NB4 (cell line): Measurements from ENCODE around the gene RGR.

Experiments
- TF ChIP-seq, protein P1 (sequence below): IDR thresholded peaks from 2 replicates; pipeline ENCODE4 v1.6.1; 2011; ENCODE audit warnings: low read depth, low read length
- TF ChIP-seq, protein P2 (sequence below): IDR thresholded peaks from one replicate; pipeline ENCODE4 v1.5.1; 2012; ENCODE audit warnings: low read depth, low read length

DNA sequence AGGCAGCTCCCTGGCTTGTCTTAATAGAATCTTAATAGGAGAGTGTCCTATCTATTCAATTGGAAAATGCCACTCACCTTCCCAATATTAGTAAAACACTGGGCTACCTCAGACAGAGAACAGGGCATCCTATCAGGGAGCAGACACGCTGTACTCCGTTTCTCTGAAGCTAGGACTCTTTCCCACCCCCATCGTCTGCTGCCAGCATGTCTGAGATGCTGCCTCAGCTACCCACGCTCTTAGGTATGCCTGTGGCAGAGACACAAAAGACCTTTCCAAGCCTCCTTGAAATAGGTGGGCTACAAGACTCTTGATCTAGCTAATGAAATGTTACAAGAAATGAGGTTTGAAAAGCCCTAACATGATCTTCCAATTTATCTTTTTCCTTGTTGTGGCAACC, 17.0 kb upstream of the RGR start:
- TF ChIP-seq, protein P1, sequence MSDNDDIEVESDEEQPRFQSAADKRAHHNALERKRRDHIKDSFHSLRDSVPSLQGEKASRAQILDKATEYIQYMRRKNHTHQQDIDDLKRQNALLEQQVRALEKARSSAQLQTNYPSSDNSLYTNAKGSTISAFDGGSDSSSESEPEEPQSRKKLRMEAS = no peak
- TF ChIP-seq, protein P2, sequence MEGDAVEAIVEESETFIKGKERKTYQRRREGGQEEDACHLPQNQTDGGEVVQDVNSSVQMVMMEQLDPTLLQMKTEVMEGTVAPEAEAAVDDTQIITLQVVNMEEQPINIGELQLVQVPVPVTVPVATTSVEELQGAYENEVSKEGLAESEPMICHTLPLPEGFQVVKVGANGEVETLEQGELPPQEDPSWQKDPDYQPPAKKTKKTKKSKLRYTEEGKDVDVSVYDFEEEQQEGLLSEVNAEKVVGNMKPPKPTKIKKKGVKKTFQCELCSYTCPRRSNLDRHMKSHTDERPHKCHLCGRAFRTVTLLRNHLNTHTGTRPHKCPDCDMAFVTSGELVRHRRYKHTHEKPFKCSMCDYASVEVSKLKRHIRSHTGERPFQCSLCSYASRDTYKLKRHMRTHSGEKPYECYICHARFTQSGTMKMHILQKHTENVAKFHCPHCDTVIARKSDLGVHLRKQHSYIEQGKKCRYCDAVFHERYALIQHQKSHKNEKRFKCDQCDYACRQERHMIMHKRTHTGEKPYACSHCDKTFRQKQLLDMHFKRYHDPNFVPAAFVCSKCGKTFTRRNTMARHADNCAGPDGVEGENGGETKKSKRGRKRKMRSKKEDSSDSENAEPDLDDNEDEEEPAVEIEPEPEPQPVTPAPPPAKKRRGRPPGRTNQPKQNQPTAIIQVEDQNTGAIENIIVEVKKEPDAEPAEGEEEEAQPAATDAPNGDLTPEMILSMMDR = no peak
